HepG2 (cell line): ENCODE measurements around the gene EPC2. TPM values are rescaled to one million over a fixed set of nuclear protein-coding genes. Genes with fewer than 3 reads are reported as not detected.
A peak's percentile ranks its signal among the peaks of the same experiment; 100 is the strongest.

Experiments used
- BHLHE40 ChIP-seq: IDR thresholded peaks from 2 replicates; pipeline ENCODE4 v1.6.1; 2011; ENCODE audit warnings: low read length, improper control_type of control experiment
- BRD4 ChIP-seq: sonication (generic); formaldehyde crosslinking; IDR thresholded peaks from 2 replicates; pipeline ENCODE4 v1.4.0; 2020; ENCODE audit warnings: missing genetic modification reagents
- FOXK1 ChIP-seq: sonication (generic); formaldehyde crosslinking; IDR thresholded peaks from 2 replicates; pipeline ENCODE4 v1.4.0; 2020; ENCODE audit warnings: low read depth, missing genetic modification reagents, borderline replicate concordance
- HCFC1 ChIP-seq: fragments of 150-350 bp; IDR thresholded peaks from 2 replicates; pipeline ENCODE4 v1.6.1; 2014; ENCODE audit warnings: low read depth, low read length
- HHEX ChIP-seq: IDR thresholded peaks from 2 replicates; pipeline ENCODE4 v1.6.1; 2016; ENCODE audit warnings: control low read depth
- HNRNPL ChIP-seq: fragments of 200-400 bp; formaldehyde crosslinking; IDR thresholded peaks from 2 replicates; pipeline ENCODE4 v1.6.1; 2017; ENCODE audit warnings: mild to moderate bottlenecking, low read depth, low read length
- KDM5A ChIP-seq: fragments of 200-600 bp; sonication (generic); IDR thresholded peaks from 2 replicates; pipeline ENCODE4 v1.7.0; 2018; ENCODE audit warnings: antibody characterized with exemption, mild to moderate bottlenecking, low read length, borderline replicate concordance
- KDM6A ChIP-seq: IDR thresholded peaks from 2 replicates; pipeline ENCODE4 v1.6.1; 2016; ENCODE audit warnings: low read depth
- NONO ChIP-seq, 2 experiments: fragments of 450-650 bp in 1 of 2; sonication (generic) in 1 of 2; formaldehyde crosslinking in 1 of 2; IDR thresholded peaks in 1 of 2; conservative IDR thresholded peaks in 1 of 2; 2 replicates each; pipeline versions ENCODE4 v1.6.1 to v1.8.0; 2017 to 2022; ENCODE audit warnings: mild to moderate bottlenecking in 1 of 2, missing genetic modification reagents in 1 of 2, moderate library complexity in 1 of 2
- STAT5B ChIP-seq: sonication (generic); formaldehyde crosslinking; IDR thresholded peaks from 2 replicates; pipeline ENCODE4 v1.4.0; 2020; ENCODE audit warnings: missing genetic modification reagents
- TOE1 ChIP-seq: sonication (generic); formaldehyde crosslinking; IDR thresholded peaks from 2 replicates; pipeline ENCODE4 v1.4.0; 2020; ENCODE audit warnings: mild to moderate bottlenecking, missing genetic modification reagents
- ZBTB8A ChIP-seq: sonication (generic); formaldehyde crosslinking; IDR thresholded peaks from 2 replicates; pipeline ENCODE4 v1.4.0; 2020; ENCODE audit warnings: mild to moderate bottlenecking, low read depth, missing genetic modification reagents, borderline replicate concordance
- ZFP62 ChIP-seq: sonication (generic); formaldehyde crosslinking; IDR thresholded peaks from 2 replicates; pipeline ENCODE4 v1.4.0; 2020; ENCODE audit warnings: missing genetic modification reagents
- ZNF224 ChIP-seq: sonication (generic); formaldehyde crosslinking; IDR thresholded peaks from 2 replicates; pipeline ENCODE4 v1.5.0; 2020; ENCODE audit warnings: mild to moderate bottlenecking, missing genetic modification reagents
- ZNF343 ChIP-seq: sonication (generic); formaldehyde crosslinking; IDR thresholded peaks from 2 replicates; pipeline ENCODE4 v1.4.0; 2020; ENCODE audit warnings: mild to moderate bottlenecking, missing genetic modification reagents
- ZNF484 ChIP-seq: sonication (generic); formaldehyde crosslinking; IDR thresholded peaks from 2 replicates; pipeline ENCODE4 v1.5.1; 2020; ENCODE audit warnings: mild to moderate bottlenecking, low read depth, missing genetic modification reagents, borderline replicate concordance
- ZNF605 ChIP-seq: sonication (generic); formaldehyde crosslinking; IDR thresholded peaks from 2 replicates; pipeline ENCODE4 v1.8.0; 2022; ENCODE audit warnings: mild to moderate bottlenecking, missing genetic modification reagents
- ZNF703 ChIP-seq: sonication (generic); formaldehyde crosslinking; IDR thresholded peaks from 2 replicates; pipeline ENCODE4 v1.5.1; 2020; ENCODE audit warnings: missing genetic modification reagents, mild to moderate bottlenecking, moderate library complexity, borderline replicate concordance
- ZNF773 ChIP-seq: sonication (generic); formaldehyde crosslinking; IDR thresholded peaks from 2 replicates; pipeline ENCODE4 v1.4.0; 2020; ENCODE audit warnings: missing genetic modification reagents, borderline replicate concordance
- polyA plus RNA-seq, 8 experiments: library from polyadenylated mRNA; depleted of rRNA in 3 of 8; stranded (reverse) in 7 of 8; unstranded in 1 of 8; fragments of >200 nt; fragmentation: Illumina TruSeq in 4 of 8; extraction: Trizol in 4 of 8; gene quantifications; 2 replicates each; pipeline versions ENCODE4 v1.2.1 to v1.2.3, GENCODE V29; 2011 to 2016; ENCODE audit warnings: low read depth in 4 of 8, missing spikeins in 1 of 8, mixed read lengths in 1 of 8; ENCODE audit not compliant: insufficient read depth in 1 of 8
- total RNA-seq, 5 experiments: library from RNA; depleted of rRNA; stranded (reverse); fragments of >200 nt; fragmentation: Illumina TruSeq; extraction: Trizol; gene quantifications; 2 replicates each; pipeline ENCODE4 v1.2.3, GENCODE V29; 2016; ENCODE audit warnings: low read depth in 1 of 5
- TF ChIP-seq, protein P1 (sequence below): sonication (generic); formaldehyde crosslinking; IDR thresholded peaks from 2 replicates; pipeline ENCODE4 v1.4.0; 2020; ENCODE audit warnings: mild to moderate bottlenecking, missing genetic modification reagents
- TF ChIP-seq, protein P2 (sequence below): IDR thresholded peaks from 2 replicates; pipeline ENCODE4 v1.6.1; 2016; ENCODE audit warnings: low read depth, control low read depth
- TF ChIP-seq, protein P3 (sequence below): sonication (generic); formaldehyde crosslinking; IDR thresholded peaks from 2 replicates; pipeline ENCODE4; 2020; ENCODE audit warnings: missing genetic modification reagents, mild to moderate bottlenecking, borderline replicate concordance
- TF ChIP-seq, protein P4 (sequence below): IDR thresholded peaks from 2 replicates; pipeline ENCODE4 v1.6.1; 2018; ENCODE audit warnings: missing genetic modification reagents

Gene EPC2
- total and polyA plus RNA-seq, 2 of the 13 experiments (the other 11 are each of a cell fraction or from before 2014, with no cell fraction given) = 20.5 to 22.0 TPM

DNA sequence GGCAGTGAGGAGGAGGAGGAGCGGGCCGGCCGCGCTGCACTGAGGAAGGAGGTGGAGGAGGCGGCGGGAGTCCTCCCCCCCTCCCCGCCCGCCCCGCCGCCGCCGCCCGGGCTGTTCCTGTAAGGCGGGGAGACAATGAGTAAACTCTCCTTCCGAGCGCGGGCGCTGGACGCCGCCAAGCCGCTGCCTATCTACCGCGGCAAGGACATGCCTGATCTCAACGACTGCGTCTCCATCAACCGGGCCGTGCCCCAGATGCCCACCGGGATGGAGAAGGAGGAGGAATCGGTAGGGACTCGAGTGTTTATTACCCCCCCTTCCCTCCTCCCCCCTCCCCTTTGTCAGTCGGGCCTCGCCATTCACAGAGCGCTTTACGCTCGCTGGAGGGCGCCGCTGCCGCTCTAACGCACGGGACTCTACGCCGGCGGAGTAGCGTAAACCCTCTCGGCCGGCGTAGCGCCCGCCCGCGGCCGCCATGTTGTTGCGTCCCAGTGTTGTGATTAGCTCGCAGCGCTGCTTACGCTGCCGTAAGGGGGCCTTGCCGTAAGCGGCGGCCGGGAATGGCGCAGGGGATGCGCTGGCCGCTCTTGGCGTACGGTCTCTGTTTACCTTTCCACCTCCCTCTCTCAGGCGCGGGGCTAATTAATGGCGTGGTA lies 460 bp downstream of the EPC2 start (continued):
- TF ChIP-seq, protein P1, sequence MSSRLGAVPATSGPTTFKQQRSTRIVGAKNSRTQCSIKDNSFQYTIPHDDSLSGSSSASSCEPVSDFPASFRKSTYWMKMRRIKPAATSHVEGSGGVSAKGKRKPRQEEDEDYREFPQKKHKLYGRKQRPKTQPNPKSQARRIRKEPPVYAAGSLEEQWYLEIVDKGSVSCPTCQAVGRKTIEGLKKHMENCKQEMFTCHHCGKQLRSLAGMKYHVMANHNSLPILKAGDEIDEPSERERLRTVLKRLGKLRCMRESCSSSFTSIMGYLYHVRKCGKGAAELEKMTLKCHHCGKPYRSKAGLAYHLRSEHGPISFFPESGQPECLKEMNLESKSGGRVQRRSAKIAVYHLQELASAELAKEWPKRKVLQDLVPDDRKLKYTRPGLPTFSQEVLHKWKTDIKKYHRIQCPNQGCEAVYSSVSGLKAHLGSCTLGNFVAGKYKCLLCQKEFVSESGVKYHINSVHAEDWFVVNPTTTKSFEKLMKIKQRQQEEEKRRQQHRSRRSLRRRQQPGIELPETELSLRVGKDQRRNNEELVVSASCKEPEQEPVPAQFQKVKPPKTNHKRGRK (CRISPR knock-in tag) = no peak
- TF ChIP-seq ZNF605 = peak; percentile 50; the same call in 1 of the 2 replicates
- no peak for TF ChIP-seq ZNF224 (CRISPR knock-in tag)
- TF ChIP-seq NONO (IDR thresholded peaks at IDR 0.05) = no peak
- TF ChIP-seq NONO (CRISPR knock-in tag; conservative IDR thresholded peaks at IDR 0.05) = peak; percentile 77
- TF ChIP-seq ZFP62 (CRISPR knock-in tag) = no peak
- no peak for TF ChIP-seq STAT5B (CRISPR knock-in tag)
- 0 out of 2 replicates have a peak, but pooled peaks have one; percentile 38 for TF ChIP-seq HNRNPL
- no peak for TF ChIP-seq ZNF773 (CRISPR knock-in tag)
- TF ChIP-seq, protein P2, sequence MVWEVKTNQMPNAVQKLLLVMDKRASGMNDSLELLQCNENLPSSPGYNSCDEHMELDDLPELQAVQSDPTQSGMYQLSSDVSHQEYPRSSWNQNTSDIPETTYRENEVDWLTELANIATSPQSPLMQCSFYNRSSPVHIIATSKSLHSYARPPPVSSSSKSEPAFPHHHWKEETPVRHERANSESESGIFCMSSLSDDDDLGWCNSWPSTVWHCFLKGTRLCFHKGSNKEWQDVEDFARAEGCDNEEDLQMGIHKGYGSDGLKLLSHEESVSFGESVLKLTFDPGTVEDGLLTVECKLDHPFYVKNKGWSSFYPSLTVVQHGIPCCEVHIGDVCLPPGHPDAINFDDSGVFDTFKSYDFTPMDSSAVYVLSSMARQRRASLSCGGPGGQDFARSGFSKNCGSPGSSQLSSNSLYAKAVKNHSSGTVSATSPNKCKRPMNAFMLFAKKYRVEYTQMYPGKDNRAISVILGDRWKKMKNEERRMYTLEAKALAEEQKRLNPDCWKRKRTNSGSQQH (CRISPR knock-in tag) = no peak
- TF ChIP-seq KDM6A (CRISPR knock-in tag) = no peak; the same call in 1 of the 2 replicates
- TF ChIP-seq FOXK1 (CRISPR knock-in tag) = peak; percentile 89
- TF ChIP-seq TOE1 (CRISPR knock-in tag) = no peak
- 0 out of 2 replicates have a peak, but pooled peaks have one; percentile 32 for TF ChIP-seq HHEX (CRISPR knock-in tag)
- TF ChIP-seq BHLHE40 = 0 out of 2 replicates have a peak, but pooled peaks have one; percentile 19
- no peak for TF ChIP-seq ZNF703 (CRISPR knock-in tag)
- TF ChIP-seq ZNF484 (CRISPR knock-in tag) = no peak
- TF ChIP-seq ZBTB8A (CRISPR knock-in tag) = no peak
- TF ChIP-seq, protein P3, sequence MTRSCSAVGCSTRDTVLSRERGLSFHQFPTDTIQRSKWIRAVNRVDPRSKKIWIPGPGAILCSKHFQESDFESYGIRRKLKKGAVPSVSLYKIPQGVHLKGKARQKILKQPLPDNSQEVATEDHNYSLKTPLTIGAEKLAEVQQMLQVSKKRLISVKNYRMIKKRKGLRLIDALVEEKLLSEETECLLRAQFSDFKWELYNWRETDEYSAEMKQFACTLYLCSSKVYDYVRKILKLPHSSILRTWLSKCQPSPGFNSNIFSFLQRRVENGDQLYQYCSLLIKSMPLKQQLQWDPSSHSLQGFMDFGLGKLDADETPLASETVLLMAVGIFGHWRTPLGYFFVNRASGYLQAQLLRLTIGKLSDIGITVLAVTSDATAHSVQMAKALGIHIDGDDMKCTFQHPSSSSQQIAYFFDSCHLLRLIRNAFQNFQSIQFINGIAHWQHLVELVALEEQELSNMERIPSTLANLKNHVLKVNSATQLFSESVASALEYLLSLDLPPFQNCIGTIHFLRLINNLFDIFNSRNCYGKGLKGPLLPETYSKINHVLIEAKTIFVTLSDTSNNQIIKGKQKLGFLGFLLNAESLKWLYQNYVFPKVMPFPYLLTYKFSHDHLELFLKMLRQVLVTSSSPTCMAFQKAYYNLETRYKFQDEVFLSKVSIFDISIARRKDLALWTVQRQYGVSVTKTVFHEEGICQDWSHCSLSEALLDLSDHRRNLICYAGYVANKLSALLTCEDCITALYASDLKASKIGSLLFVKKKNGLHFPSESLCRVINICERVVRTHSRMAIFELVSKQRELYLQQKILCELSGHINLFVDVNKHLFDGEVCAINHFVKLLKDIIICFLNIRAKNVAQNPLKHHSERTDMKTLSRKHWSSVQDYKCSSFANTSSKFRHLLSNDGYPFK = peak; percentile 40; the same call in 1 of the 2 replicates
- TF ChIP-seq KDM5A = peak; percentile 36; the same call in 1 of the 2 replicates
- TF ChIP-seq, protein P4, sequence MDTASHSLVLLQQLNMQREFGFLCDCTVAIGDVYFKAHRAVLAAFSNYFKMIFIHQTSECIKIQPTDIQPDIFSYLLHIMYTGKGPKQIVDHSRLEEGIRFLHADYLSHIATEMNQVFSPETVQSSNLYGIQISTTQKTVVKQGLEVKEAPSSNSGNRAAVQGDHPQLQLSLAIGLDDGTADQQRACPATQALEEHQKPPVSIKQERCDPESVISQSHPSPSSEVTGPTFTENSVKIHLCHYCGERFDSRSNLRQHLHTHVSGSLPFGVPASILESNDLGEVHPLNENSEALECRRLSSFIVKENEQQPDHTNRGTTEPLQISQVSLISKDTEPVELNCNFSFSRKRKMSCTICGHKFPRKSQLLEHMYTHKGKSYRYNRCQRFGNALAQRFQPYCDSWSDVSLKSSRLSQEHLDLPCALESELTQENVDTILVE (CRISPR knock-in tag) = peak; percentile 53
- no peak for TF ChIP-seq ZNF343 (CRISPR knock-in tag)
- TF ChIP-seq BRD4 (CRISPR knock-in tag) = peak; percentile 73; the same call in 1 of the 2 replicates
- no peak for TF ChIP-seq HCFC1
